Right atrium auricular region (tissue), 2 donors: ENCODE data around the gene AP1AR. TPM values are rescaled to one million over a fixed set of nuclear protein-coding genes. Genes with fewer than 3 reads are reported as not detected.
"Not testable (repeated sequence)": the region's sequence is repeated elsewhere in the genome, so short reads cannot be mapped to it uniquely, and the experiment has no call there.

Experiments used
- DNase-seq: peaks from one replicate; pipeline ENCODE4 v3.0.0-alpha.2; 2019; ENCODE audit warnings: low spot score
- H3K27ac ChIP-seq, 2 donors: fragments of 200-600 bp; sonication (generic); 1 replicate in 1 of 2; 2 replicates in 1 of 2; pipeline ENCODE4 v1.5.1; 2016 to 2019
- H3K27me3 ChIP-seq, 2 donors: fragments of 200-600 bp; sonication (generic); one replicate each; pipeline versions ENCODE4 v1.5.1 to v1.6.0; 2017 to 2019
- H3K36me3 ChIP-seq: fragments of 200-600 bp; sonication (generic); one replicate; pipeline ENCODE4 v1.5.1; 2016
- H3K4me1 ChIP-seq, 2 donors: fragments of 200-600 bp; sonication (generic); one replicate each; pipeline versions ENCODE4 v1.5.1 to v1.6.0; 2017 to 2019
- H3K4me3 ChIP-seq, 2 donors: fragments of 200-600 bp; sonication (generic); 1 replicate in 1 of 2; 2 replicates in 1 of 2; pipeline ENCODE4 v1.5.1; 2017 to 2019; ENCODE audit warnings: mild to moderate bottlenecking in 1 of 2, moderate library complexity in 1 of 2
- H3K9me3 ChIP-seq, 2 donors: fragments of 200-600 bp; sonication (generic); one replicate each; pipeline ENCODE4 v1.5.1; 2019
- CTCF ChIP-seq, 2 donors: fragments of 200-600 bp; sonication (generic); IDR thresholded peaks; one replicate each; pipeline ENCODE4 v1.5.1; 2019; ENCODE audit warnings: antibody characterized with exemption in 2 of 2
- total RNA-seq, 2 donors: library from RNA; depleted of rRNA; stranded (reverse); fragments of >200 nt; gene quantifications; one replicate each; pipeline ENCODE4 v1.1.0, GENCODE V29; 2016

Gene AP1AR
- total RNA-seq, 2 donors from 2014 or later = 6.6 to 10.2 TPM

DNA sequence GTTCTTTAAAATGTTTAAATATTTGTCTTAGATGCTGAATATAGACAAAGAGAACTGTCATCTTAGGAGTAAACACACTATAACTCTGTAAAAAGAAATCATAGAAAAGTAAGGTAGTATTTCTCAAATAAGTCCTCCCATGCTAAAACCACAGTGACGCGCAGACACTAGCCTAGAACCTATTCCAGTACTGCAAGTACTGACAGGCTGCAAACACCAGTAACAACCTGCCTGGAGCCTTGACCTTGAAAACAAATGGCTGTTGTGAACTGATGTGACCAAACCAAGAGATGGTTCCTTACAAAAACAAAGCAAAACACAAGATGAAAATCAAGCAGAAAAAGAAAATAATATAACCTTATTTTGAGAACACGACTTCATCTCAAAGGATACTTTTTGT is 45.6 kb downstream of the AP1AR start:
- no peak for TF ChIP-seq CTCF (IDR thresholded peaks at IDR 0.05)
- Histone ChIP-seq H3K36me3 (no peaks in the 10 kb centered on the region), H3K27me3 (no peaks in the 10 kb centered on the region), H3K4me1 (no peaks in the 10 kb centered on the region), H3K4me3 (no peak overlapping the region), H3K9me3 (no peaks in the 10 kb centered on the region), H3K27ac (peak overlapping the region in 1 of 2 donors; percentile 49)
- no peak for DNase-seq

- Histone ChIP-seq H3K4me1 (peaks cover 0 to 5% of the 10 kb centered on the region in 2 donors), H3K9me3 (no peaks in the 10 kb centered on the region), H3K36me3 (no peaks in the 10 kb centered on the region), H3K27ac (peak overlapping the region in 1 of 2 donors; percentile 49), H3K4me3 (no peak overlapping the region), H3K27me3 (no peaks in the 10 kb centered on the region)
- no peak for DNase-seq
- TF ChIP-seq CTCF (IDR thresholded peaks at IDR 0.05) = no peak
Measured at GRCh38 chr4:112277705-112278448, 46.3 kb downstream of the AP1AR start.

DNA sequence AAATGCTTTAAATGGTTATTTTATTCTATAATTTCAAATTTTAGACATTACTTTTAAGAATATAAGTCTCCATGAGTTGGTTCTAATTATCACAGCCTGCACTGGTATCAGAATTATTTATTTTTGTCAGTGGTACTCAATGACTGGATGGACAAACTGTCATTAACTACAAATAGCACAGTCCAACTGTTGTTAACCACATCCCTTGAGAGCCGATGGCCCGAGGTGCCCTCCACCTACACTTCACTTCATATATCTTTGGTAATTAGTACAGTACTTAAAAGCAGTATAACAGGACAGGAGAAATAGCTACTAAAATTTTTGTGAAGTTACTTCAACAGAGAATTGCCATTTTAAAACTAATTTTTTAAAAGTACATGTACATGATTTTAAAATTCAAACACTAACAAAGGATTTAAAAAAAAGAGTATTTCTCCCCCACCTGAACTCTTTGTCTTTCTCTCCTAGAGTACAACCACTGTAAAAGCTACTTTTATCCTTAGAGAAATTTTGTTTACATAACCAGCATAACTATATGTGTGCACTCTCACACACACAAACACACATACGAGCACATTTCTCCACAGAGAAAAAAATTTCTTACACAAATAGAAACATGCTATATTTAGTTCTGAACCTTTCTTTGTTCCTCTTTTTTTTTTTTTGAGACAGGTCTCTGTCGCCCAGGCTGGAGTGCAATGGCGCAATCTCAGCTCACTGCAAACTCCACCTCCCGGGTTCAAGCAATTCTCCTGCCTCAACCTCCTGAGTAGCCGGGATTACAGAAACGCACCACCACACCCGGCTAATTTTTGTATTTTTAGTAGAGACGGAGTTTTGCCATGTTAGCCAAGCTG is 47.7 kb downstream of the AP1AR start:
- peak overlapping the region in 1 of 2 donors; percentile 49 for H3K27ac ChIP-seq
- no peaks in the 10 kb centered on the region for H3K36me3 ChIP-seq
- TF ChIP-seq CTCF (IDR thresholded peaks at IDR 0.05) = no peak
- peaks cover 0 to 17% of the 10 kb centered on the region in 2 donors for H3K4me1 ChIP-seq
- peak overlapping the region; percentile 10 to 24 for H3K4me3 ChIP-seq
- DNase-seq = no peak
- H3K9me3 ChIP-seq = no peaks in the 10 kb centered on the region
- no peaks in the 10 kb centered on the region for H3K27me3 ChIP-seq

DNA sequence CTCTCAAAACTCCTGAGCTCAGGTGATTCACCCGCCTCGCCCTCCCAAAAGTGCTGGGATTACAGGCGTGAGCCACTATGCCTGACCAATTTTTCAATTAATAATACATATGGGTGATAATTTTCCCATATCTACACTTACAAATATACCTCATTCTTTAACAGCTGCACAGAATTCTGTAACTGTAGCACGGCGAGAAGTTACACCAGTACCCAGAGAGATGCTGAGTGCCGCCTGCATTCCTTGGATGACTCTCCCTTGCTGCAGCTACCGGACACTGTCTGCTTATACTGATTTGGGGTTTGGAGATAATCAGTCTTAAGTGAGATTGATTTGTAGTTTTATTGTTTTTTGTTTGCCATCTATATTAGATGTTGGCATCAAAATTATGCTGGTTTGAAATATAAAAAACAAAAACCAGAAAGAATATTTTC is 48.3 kb downstream of the AP1AR start:
- Histone ChIP-seq H3K36me3 (no peaks in the 10 kb centered on the region), H3K9me3 (no peaks in the 10 kb centered on the region), H3K4me1 (peaks cover 0 to 20% of the 10 kb centered on the region in 2 donors), H3K27ac (peak overlapping the region in 1 of 2 donors; percentile 49), H3K4me3 (peak overlapping the region; percentile 10 to 24), H3K27me3 (no peaks in the 10 kb centered on the region)
- no peak for DNase-seq
- TF ChIP-seq CTCF (IDR thresholded peaks at IDR 0.05) = no peak

DNA sequence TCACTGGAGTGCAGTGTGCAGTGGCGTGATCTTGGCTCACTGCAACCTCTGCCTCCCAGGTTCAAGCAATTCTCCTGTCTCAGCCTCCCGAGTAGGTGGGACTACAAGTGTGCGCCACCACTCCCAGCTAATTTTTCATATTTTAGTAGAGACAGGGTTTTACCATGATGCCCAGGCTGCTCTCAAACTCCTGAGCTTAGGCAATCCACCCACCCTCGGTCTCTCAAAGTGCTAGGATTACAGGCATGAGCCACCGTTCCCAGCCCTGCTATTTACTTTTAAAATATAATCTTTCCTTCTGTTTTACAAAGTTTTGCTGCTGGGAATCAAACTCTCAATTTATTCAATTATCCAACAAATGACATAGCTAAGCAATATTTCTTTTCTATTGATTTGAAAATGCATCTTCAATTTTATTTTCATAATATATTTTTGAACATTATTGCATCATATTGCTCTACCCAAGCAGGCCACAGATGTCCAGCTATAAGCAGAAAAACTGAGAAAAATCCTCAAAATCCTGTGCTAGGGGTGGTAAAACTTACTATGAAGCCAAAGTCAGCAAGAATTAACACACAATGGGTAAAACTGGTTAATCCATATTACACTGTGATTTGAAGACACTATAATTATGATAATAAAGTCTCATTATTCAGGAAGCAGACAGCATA is 48.9 kb downstream of the AP1AR start:
- TF ChIP-seq CTCF (IDR thresholded peaks at IDR 0.05) = no peak
- H3K27ac ChIP-seq = no peak overlapping the region
- no peaks in the 10 kb centered on the region for H3K27me3 ChIP-seq
- no peak overlapping the region for H3K4me3 ChIP-seq
- no peak for DNase-seq
- peaks cover 0 to 20% of the 10 kb centered on the region in 2 donors for H3K4me1 ChIP-seq
- H3K9me3 ChIP-seq = no peaks in the 10 kb centered on the region
- H3K36me3 ChIP-seq = no peaks in the 10 kb centered on the region

DNA sequence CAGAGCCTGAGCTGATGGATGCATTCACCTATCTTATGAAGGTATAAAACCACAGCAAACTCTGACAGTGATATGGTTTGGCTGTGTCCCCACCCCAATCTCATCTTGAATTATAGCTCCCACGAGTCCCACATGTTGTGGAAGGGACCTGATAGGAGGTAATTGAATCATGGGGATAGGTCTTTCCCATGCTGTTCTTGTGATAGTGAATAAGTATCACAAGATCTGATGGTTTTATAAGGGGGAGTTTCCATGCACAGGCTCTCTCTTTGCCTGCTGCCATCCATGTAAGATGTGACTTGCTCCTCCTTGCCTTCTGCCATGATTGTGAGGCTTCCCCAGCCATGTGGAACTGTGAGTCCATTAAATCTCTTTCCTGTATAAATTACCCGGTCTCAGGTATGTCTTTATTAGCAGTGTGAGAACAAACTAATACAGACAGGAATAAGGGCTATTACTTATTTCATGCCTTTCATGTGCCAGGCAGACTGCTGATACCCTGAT is 50.4 kb downstream of the AP1AR start:
- not testable (repeated sequence) for DNase-seq, H3K4me3 ChIP-seq, H3K27ac ChIP-seq, H3K9me3 ChIP-seq, H3K36me3 ChIP-seq, H3K27me3 ChIP-seq
- H3K4me1 ChIP-seq = peaks cover 0 to 27% of the 10 kb centered on the region in 2 donors
